HG03354 (cell line): ENCODE data around the gene HNF4A.

Experiments
- ATAC-seq: cut with Tn5 transposase; IDR thresholded peaks from one replicate; pipeline ENCODE4 v1.9.1; 2021; ENCODE audit warnings: mild to moderate bottlenecking; ENCODE audit not compliant: unreplicated experiment, poor library complexity, severe bottlenecking

Gene HNF4A

DNA sequence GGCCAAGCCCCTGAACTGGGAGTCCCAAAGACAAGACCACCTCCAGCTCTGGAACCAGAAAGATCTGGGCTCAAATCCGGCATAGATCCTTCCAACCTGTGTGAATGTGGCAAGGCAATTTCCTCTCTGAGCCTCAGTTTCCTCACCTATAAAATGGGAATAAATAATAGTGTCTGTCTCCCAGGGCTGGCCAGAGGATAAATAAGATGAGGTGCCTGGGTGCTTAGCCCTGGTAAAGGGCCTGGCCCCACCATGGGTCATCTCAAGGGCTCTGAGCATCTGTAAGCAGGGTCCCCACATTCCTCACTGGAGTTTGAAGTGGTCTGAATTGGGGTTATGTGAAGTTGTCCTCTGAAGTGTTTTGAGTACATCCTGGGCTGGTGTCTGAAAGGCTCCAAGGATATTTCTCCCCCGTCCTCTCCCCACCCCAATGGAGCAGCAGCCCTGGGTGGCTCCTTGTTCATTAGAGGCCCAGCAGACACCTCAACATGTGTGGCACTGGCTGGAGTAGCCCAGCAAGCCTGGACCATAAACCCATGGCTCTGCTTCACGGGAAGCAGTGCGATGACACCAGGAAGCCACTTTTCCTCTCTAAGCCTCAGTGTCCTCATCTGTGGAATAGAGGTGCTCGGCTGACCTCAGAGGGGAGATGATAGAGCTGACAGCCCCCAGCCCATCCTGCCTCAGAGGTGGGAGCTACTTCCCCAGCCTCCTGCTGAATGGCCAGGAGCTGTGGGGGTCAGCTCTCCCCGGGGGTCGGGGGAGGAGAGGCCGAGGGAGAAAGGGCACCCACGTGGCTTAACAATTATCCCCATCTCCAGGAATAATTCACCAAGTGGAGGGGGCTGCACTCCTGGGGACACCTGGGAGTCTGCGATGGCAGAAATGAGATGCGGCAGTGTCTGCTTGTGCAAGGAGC lies 48.0 kb downstream of the HNF4A start:
- ATAC-seq = no peak

DNA sequence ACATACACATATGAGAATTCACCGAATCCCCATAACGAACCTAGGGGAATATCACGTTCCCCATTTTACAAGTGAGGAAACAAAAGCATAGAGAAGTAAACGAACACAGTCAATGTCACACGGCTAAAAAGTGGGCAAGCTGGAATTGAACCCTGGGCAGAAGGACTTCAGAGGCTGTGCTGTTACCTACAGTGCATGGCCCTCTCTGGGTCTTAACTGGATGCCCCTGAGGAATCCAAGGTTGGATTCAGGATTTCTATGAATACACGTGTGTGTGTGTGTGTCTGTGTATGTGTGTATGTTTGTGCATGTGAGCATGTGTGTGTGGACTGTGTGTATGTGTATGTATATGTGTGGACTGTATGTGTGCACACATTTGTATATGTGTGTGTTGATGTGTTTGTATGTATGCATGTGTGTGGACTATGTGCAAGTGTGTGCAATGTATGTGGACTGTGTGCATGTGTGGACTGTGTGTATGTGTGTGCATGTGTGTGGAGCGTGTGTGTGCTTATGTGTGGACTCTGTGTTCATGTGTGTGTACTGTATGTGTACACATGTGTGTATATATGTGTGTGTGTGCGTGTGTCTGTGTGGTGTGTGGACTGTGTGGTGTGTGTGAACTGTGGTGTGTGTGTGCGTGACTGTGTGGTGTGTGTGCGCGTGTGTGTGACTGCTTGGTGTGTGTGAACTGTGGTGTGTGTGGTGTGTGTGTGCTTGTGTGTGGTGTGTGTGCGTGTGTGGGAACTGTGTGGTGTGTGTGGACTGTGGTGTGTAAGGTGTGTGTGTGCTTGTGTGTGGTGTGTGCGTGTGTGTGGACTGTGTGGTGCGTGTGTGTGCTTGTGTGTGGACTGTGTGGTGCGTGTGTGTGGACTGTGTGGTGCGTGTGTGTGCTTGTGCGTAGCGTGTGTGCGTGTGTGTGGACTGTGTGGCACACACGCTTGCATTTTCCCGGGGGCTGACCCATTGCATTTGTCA lies 49.0 kb downstream of the HNF4A start:
- no peak for ATAC-seq

DNA sequence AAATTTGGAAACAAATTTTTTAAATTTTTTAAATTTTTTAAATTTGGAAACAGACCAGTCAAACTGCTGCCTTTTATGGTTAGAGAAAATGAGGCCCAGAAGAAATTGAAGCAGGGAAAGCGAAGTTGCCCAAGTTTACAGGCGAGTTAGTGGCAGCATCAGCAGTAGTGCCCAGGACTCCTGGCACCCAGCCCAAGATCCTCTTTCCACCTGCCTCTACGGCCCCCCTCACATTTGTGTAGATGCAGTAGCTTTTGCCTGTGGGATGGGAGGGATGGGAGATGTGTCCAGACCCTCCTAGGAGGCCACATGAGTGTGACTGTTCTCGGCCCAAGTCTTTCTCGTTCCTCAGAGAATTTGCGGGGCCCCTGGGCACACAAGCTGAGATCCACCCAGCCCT lies 49.8 kb downstream of the HNF4A start:
- ATAC-seq = no peak

DNA sequence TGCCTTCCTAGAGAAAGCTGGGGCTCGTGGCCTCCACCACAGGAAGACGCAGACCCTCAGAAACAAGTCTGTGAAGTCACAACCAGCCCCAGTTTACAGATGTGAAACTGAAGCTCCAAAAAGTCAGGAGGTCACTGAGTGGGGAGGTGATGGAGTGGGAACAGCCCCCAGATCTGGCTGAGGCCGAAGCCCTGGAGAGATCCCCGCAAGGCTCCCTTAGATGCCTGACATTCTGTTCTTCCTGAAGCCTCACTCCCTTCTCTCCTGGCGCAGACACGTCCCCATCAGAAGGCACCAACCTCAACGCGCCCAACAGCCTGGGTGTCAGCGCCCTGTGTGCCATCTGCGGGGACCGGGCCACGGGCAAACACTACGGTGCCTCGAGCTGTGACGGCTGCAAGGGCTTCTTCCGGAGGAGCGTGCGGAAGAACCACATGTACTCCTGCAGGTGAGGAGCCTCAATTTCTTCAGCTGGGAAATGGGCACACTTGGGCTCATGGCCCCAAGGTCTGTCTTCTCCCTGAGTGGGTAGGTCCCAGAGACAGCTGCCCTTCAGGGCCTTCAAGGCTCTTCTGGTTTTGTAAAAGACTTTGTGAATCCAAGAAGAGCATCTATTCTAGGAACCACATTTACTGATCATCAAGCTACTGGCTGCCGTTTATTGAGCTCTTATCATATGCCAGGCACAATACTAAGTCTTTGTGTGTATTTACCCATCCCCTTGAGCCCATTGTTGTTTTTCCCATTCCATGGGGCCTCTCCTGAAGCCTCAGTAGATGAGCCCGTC lies 50.5 kb downstream of the HNF4A start:
- no peak for ATAC-seq

DNA sequence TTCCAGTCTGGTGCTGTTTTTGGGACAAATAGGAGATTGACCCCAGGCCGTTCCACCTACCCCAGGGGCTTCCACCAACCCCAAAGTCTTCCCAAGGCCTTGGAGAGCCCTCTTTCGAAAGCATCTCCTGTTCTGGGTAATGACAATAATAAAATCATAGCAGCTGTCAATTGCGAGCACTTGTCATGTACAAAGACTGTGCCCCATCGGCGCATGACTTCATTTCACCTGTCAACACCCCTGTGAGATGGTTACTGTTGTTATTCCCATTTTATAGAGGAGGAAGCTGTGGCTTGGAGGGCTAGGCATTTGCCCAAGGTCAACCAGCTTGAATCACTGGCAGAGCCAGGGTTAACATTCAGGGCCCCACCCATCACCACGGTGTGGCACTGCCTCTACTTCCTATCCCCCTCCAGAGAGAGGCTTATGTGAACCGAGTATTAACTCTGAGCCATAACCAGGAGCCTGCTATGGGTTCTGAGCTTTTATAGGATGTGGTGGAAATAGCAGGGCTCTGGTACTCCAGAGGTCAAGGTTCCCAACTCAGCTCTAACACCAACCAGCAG lies 51.2 kb downstream of the HNF4A start:
- no peak for ATAC-seq

DNA sequence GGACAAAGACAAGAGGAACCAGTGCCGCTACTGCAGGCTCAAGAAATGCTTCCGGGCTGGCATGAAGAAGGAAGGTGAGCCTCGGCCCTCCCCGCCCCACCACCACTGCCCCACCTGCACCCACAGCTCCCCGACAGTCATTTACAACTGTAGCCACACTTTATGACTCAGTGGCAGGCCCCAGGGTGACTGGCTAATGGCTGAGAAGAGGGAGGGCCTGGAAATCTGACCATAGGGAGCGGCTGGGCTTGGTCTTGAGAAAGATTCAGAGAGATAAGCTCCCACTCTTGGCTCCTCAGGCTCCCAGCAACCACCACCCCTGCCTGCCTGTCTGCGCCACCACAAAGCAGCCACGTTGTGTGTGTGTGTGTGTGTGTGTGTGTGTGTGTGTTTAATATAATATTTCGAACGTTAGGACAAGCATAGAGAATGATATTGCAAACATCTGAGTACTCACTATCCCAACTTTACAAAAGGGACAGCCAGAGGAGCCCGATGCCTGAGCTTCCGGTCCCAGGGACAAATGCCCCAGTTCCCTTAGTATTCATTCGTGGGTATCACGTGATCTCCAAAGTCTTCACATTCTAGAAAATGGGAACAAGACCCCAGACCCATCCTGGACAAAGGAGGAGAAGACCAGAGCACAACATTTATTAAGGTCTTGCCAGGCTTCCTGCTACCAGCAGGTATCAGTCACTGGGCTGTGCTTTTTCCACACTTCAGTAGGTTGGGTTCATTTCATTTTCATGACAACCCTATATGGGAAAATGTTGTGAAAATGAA lies 52.1 kb downstream of the HNF4A start:
- no peak for ATAC-seq

DNA sequence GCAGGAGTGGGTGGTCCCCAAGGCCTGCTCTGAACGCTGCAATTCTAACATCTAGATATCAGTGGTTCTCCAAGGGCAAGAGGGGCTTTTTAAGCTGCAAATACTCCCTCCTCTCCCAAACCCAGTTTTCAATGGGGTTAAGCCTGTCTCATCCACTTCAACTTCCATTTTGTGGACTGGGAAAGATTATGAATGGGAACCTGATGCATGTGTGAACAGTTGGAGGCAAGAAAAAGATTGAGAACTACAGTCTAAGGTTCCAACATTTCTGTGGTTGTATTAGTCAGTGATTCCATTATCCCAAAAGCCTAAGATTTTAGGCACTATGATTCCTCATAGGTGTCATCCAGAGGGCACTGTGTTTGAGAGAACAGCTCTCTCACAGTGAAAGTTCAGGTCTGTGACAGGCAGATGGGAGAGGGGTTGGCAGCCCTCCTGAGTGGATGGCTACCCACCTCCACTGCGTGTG lies 53.7 kb downstream of the HNF4A start:
- ATAC-seq = no peak

DNA sequence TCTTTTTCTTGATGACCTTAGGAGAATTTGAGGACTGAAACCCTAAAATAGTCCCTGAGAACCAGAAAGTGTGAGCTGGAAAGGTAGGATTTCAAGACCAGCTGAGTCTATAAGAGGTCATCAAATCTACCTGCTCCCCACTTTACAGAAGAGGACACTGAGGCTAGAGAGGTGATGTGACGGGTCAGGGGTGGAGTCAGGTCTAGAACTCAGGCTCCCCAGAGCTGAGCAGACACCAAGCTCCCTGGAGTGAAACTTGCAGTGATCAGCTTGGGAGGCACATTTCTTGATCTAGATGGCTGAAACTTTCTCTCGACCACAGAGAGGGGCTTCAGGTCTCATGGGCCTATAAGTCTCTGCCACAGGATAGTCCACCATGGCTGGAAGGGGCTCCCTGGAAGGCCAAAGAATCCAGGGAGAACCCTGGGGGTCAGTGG lies 55.1 kb downstream of the HNF4A start:
- no peak for ATAC-seq

DNA sequence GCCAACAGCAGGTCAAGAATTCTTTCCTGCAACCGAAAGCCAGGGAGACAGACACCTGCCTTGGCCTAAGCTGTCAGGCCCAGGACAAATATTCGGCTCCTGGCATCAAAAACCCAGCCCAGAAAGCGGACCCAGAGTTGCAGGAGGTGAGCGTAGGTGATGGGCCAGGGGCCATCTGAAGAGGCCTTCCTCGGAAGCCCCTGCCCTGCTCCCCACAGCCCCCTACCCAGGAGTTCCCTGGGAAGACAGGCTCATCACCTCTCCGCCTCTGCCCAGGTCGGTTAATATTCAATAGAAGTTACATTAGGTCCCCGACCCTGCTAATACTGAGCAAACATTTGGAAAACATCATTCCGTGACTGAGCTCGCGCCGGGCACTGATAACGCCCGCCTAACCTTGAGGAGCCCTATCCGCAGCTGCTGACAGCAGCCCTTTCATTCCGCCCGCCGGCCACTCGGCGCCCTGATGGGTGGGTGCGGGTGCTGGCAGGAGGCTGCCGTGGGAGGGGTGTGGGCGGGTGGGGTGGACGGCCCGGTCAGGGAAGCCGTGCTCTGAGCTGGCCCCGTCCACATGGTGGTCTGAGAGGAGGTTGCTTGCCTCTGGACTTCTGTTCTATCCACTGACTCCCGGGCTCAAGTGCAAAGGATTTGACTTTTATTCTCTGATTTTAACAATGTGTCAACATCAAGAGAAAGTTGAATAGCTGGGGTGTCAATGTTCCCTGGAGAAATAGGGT lies 55.7 kb downstream of the HNF4A start:
- no peak for ATAC-seq

DNA sequence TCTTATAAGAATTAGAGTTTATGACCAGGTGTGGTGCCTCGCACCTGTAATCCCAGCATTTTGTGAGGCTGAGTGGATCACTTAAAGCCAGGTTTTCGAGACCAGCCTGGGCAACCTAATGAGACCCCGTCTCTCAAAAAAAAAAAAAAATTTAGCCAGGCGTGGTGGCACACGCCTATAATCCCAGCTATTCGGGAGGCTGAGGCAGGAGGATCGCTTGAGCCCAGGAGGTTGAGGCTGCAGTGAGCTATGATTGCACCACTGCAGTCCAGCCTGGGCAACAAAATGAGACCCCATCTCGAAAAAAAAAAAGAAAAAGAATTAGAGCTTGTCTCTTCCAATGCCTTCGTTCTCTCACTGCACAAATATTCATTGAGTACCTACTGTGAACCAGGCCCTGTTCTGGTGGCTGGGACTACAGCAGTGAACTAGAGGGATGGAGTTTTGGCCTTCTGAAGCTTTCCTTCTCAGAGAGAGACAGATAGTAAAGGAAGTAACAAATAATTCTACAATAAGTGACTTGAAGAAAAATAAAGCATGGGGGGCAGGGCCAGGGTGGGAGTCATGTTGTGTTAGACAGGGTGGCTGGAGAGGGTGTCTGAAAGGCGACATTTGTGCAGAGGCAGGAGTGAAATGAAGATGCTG lies 56.4 kb downstream of the HNF4A start:
- no peak for ATAC-seq

DNA sequence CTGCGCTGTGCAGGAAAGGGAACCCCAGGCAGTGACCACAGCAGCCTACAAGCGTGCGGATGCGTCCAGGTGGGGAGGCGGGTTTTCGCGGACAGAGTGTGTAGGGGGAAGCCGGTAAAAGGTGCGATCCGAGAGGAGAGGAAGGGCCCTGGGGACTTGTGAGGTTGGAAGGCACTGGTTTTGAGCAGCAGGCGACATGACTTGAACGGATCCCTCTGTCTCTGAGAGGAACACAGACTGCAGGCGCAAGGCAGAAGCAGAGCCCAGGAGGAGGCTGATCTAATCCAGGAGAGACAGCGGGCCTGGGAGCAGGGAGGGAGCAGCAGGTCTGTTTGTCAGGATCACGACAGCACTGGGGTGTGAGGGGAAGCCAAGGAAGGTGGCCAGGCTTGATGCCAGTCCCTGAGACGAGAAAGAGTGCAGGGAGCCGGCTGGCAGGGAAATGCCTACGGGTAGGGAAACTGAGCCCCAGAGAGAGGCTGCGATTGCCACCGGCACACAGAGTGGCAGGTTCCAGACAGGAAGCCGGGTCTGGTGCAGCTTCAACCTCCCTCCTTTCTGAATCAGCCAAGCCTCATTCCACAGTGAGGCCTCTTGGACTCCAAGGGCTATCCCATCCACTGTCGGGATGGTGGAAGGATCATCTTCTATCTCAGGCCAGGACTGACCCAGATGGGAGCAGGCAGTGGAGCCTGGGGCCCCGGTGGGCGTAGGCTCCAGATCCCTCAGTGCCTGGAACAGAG lies 57.1 kb downstream of the HNF4A start:
- ATAC-seq = no peak

DNA sequence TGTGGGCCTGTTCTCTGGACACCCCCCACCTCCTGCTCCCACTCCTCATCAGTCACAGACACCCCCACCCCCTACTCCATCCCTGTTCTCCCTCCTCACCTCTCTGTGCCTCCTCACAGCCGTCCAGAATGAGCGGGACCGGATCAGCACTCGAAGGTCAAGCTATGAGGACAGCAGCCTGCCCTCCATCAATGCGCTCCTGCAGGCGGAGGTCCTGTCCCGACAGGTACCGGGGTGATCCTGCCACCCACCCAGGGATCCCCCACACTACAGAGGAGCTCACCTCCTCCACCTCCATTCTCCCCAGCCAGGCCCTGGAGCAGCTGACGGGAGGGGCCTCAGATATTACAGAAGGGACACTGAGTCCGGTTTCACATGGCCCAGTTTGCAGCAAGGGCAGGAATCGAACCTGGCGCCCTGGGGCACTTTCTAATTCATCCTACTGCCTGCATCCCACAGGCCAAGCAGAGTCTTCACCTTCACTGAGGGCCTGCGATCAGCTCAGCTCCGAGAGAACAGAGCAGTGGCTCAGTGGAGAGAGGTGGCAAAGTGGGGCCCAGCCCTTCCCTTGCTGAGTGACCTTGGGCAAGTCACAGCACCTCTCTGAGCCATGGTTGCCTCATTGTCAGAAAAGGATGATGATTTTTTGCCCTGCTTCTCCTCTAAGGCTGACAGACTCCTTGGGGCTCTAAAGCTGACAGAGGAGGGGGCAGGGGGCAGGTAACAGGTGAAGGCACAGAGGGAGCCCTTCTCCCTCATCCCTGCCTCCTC lies 58.3 kb downstream of the HNF4A start:
- no peak for ATAC-seq

DNA sequence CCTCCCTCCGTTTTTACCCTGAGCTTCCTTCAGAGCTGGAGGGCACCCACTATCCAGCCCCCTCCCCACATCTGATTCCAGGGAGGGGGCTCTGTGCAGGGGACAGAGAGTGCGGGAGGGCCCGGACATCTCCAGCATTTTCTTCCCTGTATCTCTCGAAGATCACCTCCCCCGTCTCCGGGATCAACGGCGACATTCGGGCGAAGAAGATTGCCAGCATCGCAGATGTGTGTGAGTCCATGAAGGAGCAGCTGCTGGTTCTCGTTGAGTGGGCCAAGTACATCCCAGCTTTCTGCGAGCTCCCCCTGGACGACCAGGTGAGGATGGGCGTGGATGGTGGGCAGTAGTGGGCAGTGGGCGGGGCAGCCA lies 58.8 kb downstream of the HNF4A start:
- ATAC-seq = no peak

DNA sequence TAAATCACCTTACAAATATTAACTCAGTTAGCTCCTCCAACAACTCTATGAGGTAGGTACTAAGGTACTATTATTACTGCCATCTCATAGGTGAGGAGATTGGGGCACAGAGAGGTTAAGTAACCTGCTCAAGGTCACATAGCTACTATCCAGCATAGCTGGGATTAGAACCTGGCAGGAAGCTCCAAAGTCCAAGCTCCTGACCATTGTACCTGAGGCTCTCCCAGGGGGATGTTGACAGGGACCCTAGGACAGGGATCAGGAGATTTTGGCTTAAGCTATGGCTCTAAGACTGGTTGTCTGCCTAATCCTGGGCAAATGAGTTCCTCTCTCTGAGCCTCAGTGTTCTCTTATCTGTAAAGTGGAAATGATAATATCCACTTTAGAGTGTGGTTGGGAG lies 59.3 kb downstream of the HNF4A start:
- ATAC-seq = no peak

DNA sequence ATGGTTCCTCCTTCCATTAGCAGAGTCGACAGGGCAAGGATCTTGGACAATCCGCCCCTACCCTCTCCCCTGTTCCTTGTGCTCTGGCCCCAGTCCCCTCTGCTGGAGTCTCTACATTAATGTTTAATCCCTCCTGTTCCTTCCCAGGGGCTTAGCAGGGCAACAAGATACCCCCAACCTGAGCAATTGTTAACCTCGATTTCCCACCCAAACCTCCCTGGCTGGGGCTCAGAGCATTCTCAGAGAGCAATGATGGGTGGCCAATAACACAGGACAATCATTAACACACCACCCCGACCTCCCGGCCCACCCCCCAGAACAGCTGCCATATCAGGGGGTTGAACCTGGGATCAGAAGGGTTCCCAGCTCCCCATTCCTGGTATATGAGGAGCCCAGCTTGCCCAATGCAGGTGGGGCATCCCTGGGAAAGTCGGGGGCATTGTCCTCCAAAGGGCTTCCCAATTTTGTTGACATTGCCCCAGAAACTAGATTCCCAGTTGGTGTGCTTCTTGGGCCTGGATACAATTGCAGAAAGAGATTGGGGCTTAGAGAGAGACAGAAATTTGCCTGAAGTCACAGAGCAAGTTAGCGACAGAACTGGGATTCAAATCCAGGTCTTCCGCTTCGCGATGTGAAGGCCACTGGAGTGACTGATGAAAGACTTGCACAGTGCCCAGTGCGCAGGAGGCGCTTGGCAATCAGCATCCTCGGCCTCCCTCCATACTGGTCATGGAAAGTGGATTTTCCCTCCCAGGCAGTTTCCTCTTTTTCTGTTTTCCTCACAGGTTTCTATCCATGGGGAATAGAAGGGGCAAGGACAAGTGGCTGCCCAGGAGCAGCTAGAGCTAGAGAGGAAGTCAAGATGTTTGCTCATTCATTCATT lies 60.6 kb downstream of the HNF4A start:
- ATAC-seq = no peak
